Prostate gland (tissue), 2 donors: Measurements from ENCODE around the gene SKIC8.

Experiments
- POLR2AphosphoS5 ChIP-seq: sonication (generic); formaldehyde crosslinking; IDR thresholded peaks from one replicate; pipeline ENCODE4 v1.6.1; 2017; ENCODE audit warnings: antibody characterized with exemption
- TF ChIP-seq, protein P1 (sequence below), 4 experiments: fragments of 200-600 bp in 2 of 4; fragments of 450-650 bp in 2 of 4; sonication (generic) in 2 of 4; IDR thresholded peaks; 1 replicate in 3 of 4; 2 replicates in 1 of 4; pipeline ENCODE4 v1.5.1; 2016 to 2019; ENCODE audit warnings: antibody characterized with exemption in 4 of 4, mild to moderate bottlenecking in 2 of 4, moderate library complexity in 2 of 4

DNA sequence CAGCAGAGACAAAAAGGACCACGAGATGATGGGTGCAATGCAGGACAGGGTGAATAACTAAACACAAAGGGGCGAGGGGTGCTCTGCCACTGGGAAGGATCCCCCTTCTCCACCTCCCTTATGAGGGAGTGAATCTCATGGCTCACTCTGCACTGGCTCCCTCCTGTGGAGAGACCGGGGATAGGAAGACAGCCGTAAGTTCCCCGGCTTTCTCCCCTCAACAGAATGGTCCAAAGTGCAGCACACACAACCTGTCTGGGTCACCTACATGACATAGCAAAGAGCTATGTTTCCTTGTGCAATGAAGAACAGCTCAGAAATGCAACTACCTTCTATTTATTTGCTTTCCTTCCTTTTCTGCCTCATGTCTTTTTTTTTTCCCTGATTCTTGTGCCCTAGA, 57.3 kb downstream of the SKIC8 start:
- TF ChIP-seq, protein P1, sequence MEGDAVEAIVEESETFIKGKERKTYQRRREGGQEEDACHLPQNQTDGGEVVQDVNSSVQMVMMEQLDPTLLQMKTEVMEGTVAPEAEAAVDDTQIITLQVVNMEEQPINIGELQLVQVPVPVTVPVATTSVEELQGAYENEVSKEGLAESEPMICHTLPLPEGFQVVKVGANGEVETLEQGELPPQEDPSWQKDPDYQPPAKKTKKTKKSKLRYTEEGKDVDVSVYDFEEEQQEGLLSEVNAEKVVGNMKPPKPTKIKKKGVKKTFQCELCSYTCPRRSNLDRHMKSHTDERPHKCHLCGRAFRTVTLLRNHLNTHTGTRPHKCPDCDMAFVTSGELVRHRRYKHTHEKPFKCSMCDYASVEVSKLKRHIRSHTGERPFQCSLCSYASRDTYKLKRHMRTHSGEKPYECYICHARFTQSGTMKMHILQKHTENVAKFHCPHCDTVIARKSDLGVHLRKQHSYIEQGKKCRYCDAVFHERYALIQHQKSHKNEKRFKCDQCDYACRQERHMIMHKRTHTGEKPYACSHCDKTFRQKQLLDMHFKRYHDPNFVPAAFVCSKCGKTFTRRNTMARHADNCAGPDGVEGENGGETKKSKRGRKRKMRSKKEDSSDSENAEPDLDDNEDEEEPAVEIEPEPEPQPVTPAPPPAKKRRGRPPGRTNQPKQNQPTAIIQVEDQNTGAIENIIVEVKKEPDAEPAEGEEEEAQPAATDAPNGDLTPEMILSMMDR (IDR thresholded peaks at IDR 0.05) = peak in 1 of 4 experiments; percentile 17
- no peak for TF ChIP-seq POLR2AphosphoS5
